Measurements from ENCODE around the gene FOXN1.
A peak's percentile ranks its signal among the peaks of the same experiment; 100 is the strongest.

The FOXN1 gene

GRCh38 chr17:28526381-28526780 is 20.2 kb downstream of the FOXN1 start:
- no peak for DNase-seq

GRCh38 chr17:28527181-28527681 is 21.1 kb downstream of the FOXN1 start:
- no peak for DNase-seq

GRCh38 chr17:28527859-28528258 is 21.7 kb downstream of the FOXN1 start:
- DNase-seq = no peak

GRCh38 chr17:28528327-28529012 is 22.3 kb downstream of the FOXN1 start:
- DNase-seq = peak; percentile 31

- DNase-seq = no peak
These were observed 22.9 kb downstream of the FOXN1 start for GRCh38 chr17:28529013-28529400.

- DNase-seq = no peak
These were observed 24.1 kb downstream of the FOXN1 start for GRCh38 chr17:28530250-28530649.

GRCh38 chr17:28530926-28531325 is 24.8 kb downstream of the FOXN1 start:
- DNase-seq = no peak

- DNase-seq = no peak
These were observed 26.2 kb downstream of the FOXN1 start for GRCh38 chr17:28532050-28532960.

GRCh38 chr17:28533091-28533807 is 27.1 kb downstream of the FOXN1 start:
- no peak for DNase-seq

GRCh38 chr17:28534740-28535375 is 28.7 kb downstream of the FOXN1 start:
- no peak for DNase-seq

- no peak for DNase-seq
These were observed 30.5 kb downstream of the FOXN1 start for GRCh38 chr17:28536532-28537218.

- DNase-seq = no peak
These were observed 31.1 kb downstream of the FOXN1 start for GRCh38 chr17:28537219-28537610.

- DNase-seq = no peak
These were observed 32.2 kb downstream of the FOXN1 start for GRCh38 chr17:28538296-28538895.

GRCh38 chr17:28540231-28540630 is 34.1 kb downstream of the FOXN1 start:
- no peak for DNase-seq

- no peak for DNase-seq
These were observed 35.3 kb downstream of the FOXN1 start for GRCh38 chr17:28541439-28541838.

GRCh38 chr17:28544402-28545140 is 38.4 kb downstream of the FOXN1 start:
- DNase-seq = no peak

GRCh38 chr17:28545141-28545503 is 39.0 kb downstream of the FOXN1 start:
- no peak for DNase-seq

- DNase-seq = peak; percentile 19
These were observed 39.8 kb downstream of the FOXN1 start for GRCh38 chr17:28545787-28546415.

GRCh38 chr17:28547096-28547622 is 41.0 kb downstream of the FOXN1 start:
- no peak for DNase-seq
